ENCODE results near the gene MRNIP.

GRCh38 chr5:179824745-179825112 is 33.9 kb downstream of the MRNIP start:
- TF ChIP-seq RAD21 (IDR thresholded peaks at IDR 0.05; ENCODE audit: low read depth) (no peak), CEBPB (IDR thresholded peaks at IDR 0.05) (no peak)
- TF ChIP-seq, protein P1, sequence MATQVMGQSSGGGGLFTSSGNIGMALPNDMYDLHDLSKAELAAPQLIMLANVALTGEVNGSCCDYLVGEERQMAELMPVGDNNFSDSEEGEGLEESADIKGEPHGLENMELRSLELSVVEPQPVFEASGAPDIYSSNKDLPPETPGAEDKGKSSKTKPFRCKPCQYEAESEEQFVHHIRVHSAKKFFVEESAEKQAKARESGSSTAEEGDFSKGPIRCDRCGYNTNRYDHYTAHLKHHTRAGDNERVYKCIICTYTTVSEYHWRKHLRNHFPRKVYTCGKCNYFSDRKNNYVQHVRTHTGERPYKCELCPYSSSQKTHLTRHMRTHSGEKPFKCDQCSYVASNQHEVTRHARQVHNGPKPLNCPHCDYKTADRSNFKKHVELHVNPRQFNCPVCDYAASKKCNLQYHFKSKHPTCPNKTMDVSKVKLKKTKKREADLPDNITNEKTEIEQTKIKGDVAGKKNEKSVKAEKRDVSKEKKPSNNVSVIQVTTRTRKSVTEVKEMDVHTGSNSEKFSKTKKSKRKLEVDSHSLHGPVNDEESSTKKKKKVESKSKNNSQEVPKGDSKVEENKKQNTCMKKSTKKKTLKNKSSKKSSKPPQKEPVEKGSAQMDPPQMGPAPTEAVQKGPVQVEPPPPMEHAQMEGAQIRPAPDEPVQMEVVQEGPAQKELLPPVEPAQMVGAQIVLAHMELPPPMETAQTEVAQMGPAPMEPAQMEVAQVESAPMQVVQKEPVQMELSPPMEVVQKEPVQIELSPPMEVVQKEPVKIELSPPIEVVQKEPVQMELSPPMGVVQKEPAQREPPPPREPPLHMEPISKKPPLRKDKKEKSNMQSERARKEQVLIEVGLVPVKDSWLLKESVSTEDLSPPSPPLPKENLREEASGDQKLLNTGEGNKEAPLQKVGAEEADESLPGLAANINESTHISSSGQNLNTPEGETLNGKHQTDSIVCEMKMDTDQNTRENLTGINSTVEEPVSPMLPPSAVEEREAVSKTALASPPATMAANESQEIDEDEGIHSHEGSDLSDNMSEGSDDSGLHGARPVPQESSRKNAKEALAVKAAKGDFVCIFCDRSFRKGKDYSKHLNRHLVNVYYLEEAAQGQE (IDR thresholded peaks at IDR 0.05; ENCODE audit: low read depth): no peak
